Keratinocyte (primary cell): ENCODE data around the gene PATL2.

ENCODE experiments used
- CTCF ChIP-seq, 3 experiments: IDR thresholded peaks in 1 of 3; conservative IDR thresholded peaks in 1 of 3; optimal IDR thresholded peaks in 1 of 3; 2 replicates in 2 of 3; 3 replicates in 1 of 3; pipeline versions ENCODE3 to v1.5.1; 2011; ENCODE audit warnings: low read length in 3 of 3, mild to moderate bottlenecking in 3 of 3, moderate library complexity in 2 of 3, control low read depth in 1 of 3, inconsistent platforms in 1 of 3; ENCODE audit not compliant: insufficient read depth in 2 of 3; ENCODE audit errors: extremely low read depth in 1 of 3
- EZH2 ChIP-seq: IDR thresholded peaks from one replicate; pipeline ENCODE4 v1.6.1; 2012; ENCODE audit warnings: inconsistent platforms, mild to moderate bottlenecking, low read length, moderate library complexity

- TF ChIP-seq CTCF (optimal IDR thresholded peaks at IDR 0.05 in 1 of 3, IDR thresholded peaks at IDR 0.05 in 1 of 3, conservative IDR thresholded peaks at IDR 0.05 in 1 of 3; ENCODE audit: extremely low read depth in 1 of 3, insufficient read depth in 2 of 3, low read length in 3 of 3) (peak; percentile 27 to 53 (median 31)), EZH2 (no peak)
Measured at GRCh38 chr15:44710236-44711095, 657 bp downstream of the PATL2 start.
